ENCODE measurements around the gene VAV3.

Gene VAV3

DNA sequence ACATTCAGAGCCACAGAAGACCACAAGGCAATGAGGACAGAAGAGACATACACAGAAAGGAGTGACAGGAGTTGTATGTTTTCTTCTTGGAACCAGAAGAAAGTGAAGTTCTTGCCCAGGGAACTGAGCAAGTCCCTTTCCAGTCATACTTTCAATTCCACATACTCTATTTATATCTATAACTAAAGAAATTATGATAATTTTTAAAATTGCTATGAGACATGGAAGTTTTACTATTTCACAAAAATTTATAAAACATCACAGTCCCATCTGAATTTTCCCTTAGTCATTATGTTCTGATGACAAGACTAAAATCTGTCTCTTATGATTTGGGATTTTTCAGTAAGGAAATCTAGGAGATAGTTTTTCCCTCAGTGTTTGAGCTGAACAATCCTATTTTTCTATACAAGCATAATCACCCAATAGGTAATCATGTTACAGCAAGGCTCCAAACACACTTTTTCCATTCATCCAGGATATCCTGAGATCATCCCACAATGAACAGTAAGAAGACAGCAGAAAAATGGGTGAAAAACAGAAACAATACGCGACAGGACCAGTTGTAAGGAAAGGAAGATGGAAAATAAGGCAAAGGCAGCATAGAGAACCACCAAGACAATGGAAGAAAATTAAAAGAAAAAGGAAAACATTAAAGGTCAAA, 154.6 kb downstream of the VAV3 start:
- DNase-seq (ENCODE audit: extremely low read depth, low read depth) = no peak

GRCh38 chr1:107807855-107808254, 157.1 kb downstream of the VAV3 start:
- DNase-seq (ENCODE audit: extremely low read depth, low read depth) = no peak
- TF ChIP-seq, protein P1, sequence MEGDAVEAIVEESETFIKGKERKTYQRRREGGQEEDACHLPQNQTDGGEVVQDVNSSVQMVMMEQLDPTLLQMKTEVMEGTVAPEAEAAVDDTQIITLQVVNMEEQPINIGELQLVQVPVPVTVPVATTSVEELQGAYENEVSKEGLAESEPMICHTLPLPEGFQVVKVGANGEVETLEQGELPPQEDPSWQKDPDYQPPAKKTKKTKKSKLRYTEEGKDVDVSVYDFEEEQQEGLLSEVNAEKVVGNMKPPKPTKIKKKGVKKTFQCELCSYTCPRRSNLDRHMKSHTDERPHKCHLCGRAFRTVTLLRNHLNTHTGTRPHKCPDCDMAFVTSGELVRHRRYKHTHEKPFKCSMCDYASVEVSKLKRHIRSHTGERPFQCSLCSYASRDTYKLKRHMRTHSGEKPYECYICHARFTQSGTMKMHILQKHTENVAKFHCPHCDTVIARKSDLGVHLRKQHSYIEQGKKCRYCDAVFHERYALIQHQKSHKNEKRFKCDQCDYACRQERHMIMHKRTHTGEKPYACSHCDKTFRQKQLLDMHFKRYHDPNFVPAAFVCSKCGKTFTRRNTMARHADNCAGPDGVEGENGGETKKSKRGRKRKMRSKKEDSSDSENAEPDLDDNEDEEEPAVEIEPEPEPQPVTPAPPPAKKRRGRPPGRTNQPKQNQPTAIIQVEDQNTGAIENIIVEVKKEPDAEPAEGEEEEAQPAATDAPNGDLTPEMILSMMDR (IDR thresholded peaks at IDR 0.05; ENCODE audit: low read depth, low read length) = no peak

More for the DNA sequence above, 154.6 kb downstream of the VAV3 start:
- TF ChIP-seq, protein P1 (IDR thresholded peaks at IDR 0.05; ENCODE audit: low read depth, low read length) = no peak

GRCh38 chr1:107807405-107807804, 157.6 kb downstream of the VAV3 start:
- TF ChIP-seq, protein P1 (IDR thresholded peaks at IDR 0.05; ENCODE audit: low read depth, low read length) = no peak
- DNase-seq (ENCODE audit: extremely low read depth, low read depth) = no peak

DNA sequence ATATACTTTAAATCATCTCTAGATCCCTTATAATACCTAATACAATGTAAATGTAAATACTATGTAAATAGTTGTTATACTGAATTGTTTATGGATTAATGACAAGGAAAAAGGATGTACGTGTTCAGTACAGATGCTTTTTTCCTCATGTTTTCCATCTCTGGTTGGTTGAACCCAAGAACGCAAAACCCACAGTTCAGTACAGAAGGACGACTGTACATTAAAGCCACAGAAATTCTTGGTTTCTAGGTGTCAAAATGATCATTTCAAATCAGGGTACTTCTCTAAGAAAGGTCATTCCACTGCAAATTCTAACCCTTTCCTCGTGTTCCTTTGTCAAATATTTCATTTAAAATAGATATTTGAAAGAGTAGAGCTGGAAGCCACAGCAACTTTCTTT, 158.1 kb downstream of the VAV3 start:
- TF ChIP-seq, protein P1 (IDR thresholded peaks at IDR 0.05; ENCODE audit: low read depth, low read length) = no peak
- DNase-seq (ENCODE audit: extremely low read depth, low read depth) = no peak

DNA sequence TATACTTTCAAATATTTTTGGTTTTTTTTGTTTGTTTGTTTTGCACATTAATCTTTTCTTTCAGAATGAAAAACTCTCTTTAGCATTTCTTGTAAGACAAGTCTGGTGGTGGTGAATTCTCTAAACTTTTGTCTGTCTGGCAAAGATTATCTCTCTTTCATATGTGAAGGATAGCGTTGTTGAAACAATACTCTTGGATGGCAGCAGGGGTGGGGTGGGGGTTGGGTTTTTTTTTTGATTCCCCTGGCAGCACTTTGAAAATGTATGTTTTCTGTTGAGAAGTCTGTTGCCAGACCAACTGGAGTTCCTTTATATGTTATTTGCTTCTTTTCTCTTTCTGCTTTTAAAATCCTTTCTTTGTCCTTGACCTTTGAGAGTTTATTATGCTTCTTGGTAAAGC, 160.2 kb downstream of the VAV3 start:
- DNase-seq (ENCODE audit: extremely low read depth, low read depth) = no peak
- TF ChIP-seq, protein P1 (IDR thresholded peaks at IDR 0.05; ENCODE audit: low read depth, low read length) = no peak

- DNase-seq (ENCODE audit: extremely low read depth, low read depth) = no peak
Observed at GRCh38 chr1:107804134-107804533, 160.8 kb downstream of the VAV3 start.

DNA sequence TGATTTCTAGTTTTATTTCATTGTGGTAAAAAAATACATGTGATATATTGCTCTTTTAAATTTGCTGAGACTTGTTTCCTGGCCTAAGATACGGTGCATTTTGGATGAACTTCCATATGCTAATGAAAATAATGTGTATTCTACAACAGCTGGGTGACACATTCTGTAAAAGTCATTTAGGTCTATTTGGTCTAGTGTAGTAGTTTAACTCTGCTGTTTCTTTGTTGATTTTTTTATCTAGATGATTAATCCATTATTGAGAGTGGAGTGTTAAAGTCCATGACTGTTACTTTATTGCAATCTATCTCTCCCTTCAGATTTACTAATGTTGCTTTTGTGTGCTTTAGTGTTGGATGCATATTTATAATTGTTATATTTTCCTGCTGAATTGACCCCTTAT, 161.4 kb downstream of the VAV3 start:
- TF ChIP-seq, protein P1 (IDR thresholded peaks at IDR 0.05; ENCODE audit: low read depth, low read length) = no peak

More at GRCh38 chr1:107804134-107804533, 160.8 kb downstream of the VAV3 start:
- TF ChIP-seq, protein P1 (IDR thresholded peaks at IDR 0.05; ENCODE audit: low read depth, low read length) = no peak

More for the DNA sequence above, 161.4 kb downstream of the VAV3 start:
- no peak for DNase-seq (ENCODE audit: extremely low read depth, low read depth)
